IMR-90 (cell line): ENCODE results near the gene TANGO6. TPM values are rescaled to one million over a fixed set of nuclear protein-coding genes. Genes with fewer than 3 reads are reported as not detected.

ENCODE experiments used
- ATAC-seq: fragments of 200-7000 bp; cut with Tn5 transposase; 2 replicates; pipeline ENCODE4 v1.9.1; 2020; ENCODE audit warnings: low read depth, mild to moderate bottlenecking, moderate library complexity
- BruUV-seq: library from RNA; stranded (reverse); fragments of 400-500 nt; replicated peaks from 2 replicates; lab custom pipeline; 2021; lab: Mats Ljungman, UMichigan
- CTCF ChIA-PET: fragments of 300-600 bp; formaldehyde crosslinking; extraction: SDS; loops from one replicate; lab custom pipeline; 2021; ENCODE audit warnings: antibody characterized with exemption; lab: Yijun Ruan, JAX
- POLR2A ChIA-PET: fragments of 300-600 bp; sonication (Branson Sonifier 250); formaldehyde crosslinking; loops from one replicate; lab custom pipeline; 2022; ENCODE audit warnings: antibody characterized with exemption; ENCODE audit not compliant: unreplicated experiment; lab: Charles Lee
- DNase-seq: peaks from one replicate; pipeline ENCODE4 v3.0.0; 2013
- H2AFZ ChIP-seq: replicated peaks from 2 replicates; pipeline ENCODE3; 2013; ENCODE audit warnings: low read length, mild to moderate bottlenecking; ENCODE audit not compliant: poor library complexity
- H2AK5ac ChIP-seq: 2 replicates; pipeline ENCODE4 v1.6.1; 2013; ENCODE audit warnings: low read depth, low read length, inconsistent platforms
- H2AK9ac ChIP-seq: replicated peaks from 2 replicates; pipeline ENCODE3; 2013; ENCODE audit warnings: mild to moderate bottlenecking, low read depth, low read length, moderate library complexity; ENCODE audit not compliant: poor library complexity
- H2BK120ac ChIP-seq: 2 replicates; pipeline ENCODE4 v1.6.1; 2013; ENCODE audit warnings: low read depth, low read length, inconsistent platforms
- H2BK15ac ChIP-seq: 3 replicates; pipeline ENCODE4 v1.6.1; 2013; ENCODE audit warnings: low read depth, low read length, inconsistent platforms
- H2BK20ac ChIP-seq: 2 replicates; pipeline ENCODE4 v1.6.1; 2013; ENCODE audit warnings: low read depth, mild to moderate bottlenecking, inconsistent platforms, low read length, moderate library complexity
- H2BK5ac ChIP-seq: 2 replicates; pipeline ENCODE4 v1.6.1; 2013; ENCODE audit warnings: mild to moderate bottlenecking, low read depth, low read length, inconsistent platforms; ENCODE audit not compliant: poor library complexity, severe bottlenecking
- H3K14ac ChIP-seq: replicated peaks from 2 replicates; pipeline ENCODE4 v1.6.1; 2013; ENCODE audit warnings: low read depth, low read length, inconsistent platforms
- H3K18ac ChIP-seq: 2 replicates; pipeline ENCODE4 v1.6.1; 2013; ENCODE audit warnings: low read depth, low read length, control low read depth
- H3K23ac ChIP-seq: 2 replicates; pipeline ENCODE4 v1.6.1; 2013; ENCODE audit warnings: low read depth, low read length, inconsistent platforms
- H3K27ac ChIP-seq: 2 replicates; pipeline ENCODE4 v1.5.1; 2013; ENCODE audit warnings: mild to moderate bottlenecking, control low read depth, low read length; ENCODE audit not compliant: insufficient read depth
- H3K27me3 ChIP-seq: 2 replicates; pipeline ENCODE4 v1.6.1; 2013; ENCODE audit warnings: low read length; ENCODE audit not compliant: control insufficient read depth, insufficient read depth
- H3K36me3 ChIP-seq: 2 replicates; pipeline ENCODE4 v1.6.1; 2013; ENCODE audit warnings: low read length, mixed read lengths; ENCODE audit not compliant: control insufficient read depth, insufficient read depth
- H3K4ac ChIP-seq: 2 replicates; pipeline ENCODE4 v1.6.1; 2013; ENCODE audit warnings: low read depth, low read length, inconsistent platforms
- H3K4me1 ChIP-seq: 2 replicates; pipeline ENCODE4 v1.6.1; 2013; ENCODE audit warnings: low read length, mixed read lengths; ENCODE audit not compliant: control insufficient read depth, insufficient read depth
- H3K4me2 ChIP-seq: 2 replicates; pipeline ENCODE4 v1.6.1; 2013; ENCODE audit warnings: low read depth, mild to moderate bottlenecking, control low read depth, low read length, moderate library complexity
- H3K4me3 ChIP-seq: 2 replicates; pipeline ENCODE4 v1.5.1; 2013; ENCODE audit warnings: low read depth, mild to moderate bottlenecking, control low read depth, low read length, moderate library complexity; ENCODE audit not compliant: insufficient read depth
- H3K56ac ChIP-seq: 2 replicates; pipeline ENCODE4 v1.6.1; 2013; ENCODE audit warnings: low read length, inconsistent platforms; ENCODE audit not compliant: insufficient read depth; ENCODE audit errors: extremely low read depth
- H3K79me1 ChIP-seq, 2 experiments: 2 replicates each; pipeline ENCODE4 v1.6.1; 2013; ENCODE audit warnings: low read length in 2 of 2, inconsistent platforms in 1 of 2, low read depth in 1 of 2
- H3K9ac ChIP-seq: 2 replicates; pipeline ENCODE4 v1.6.1; 2013; ENCODE audit warnings: low read depth, low read length, control low read depth
- H3K9me1 ChIP-seq: 2 replicates; pipeline ENCODE4 v1.6.1; 2013; ENCODE audit warnings: low read length, inconsistent platforms; ENCODE audit not compliant: insufficient read depth
- H3K9me3 ChIP-seq: 2 replicates; pipeline ENCODE4 v1.6.1; 2013; ENCODE audit warnings: low read length; ENCODE audit not compliant: control insufficient read depth, insufficient read depth
- H4K20me1 ChIP-seq: 2 replicates; pipeline ENCODE4 v1.6.1; 2013; ENCODE audit warnings: low read length, inconsistent platforms; ENCODE audit not compliant: insufficient read depth
- H4K5ac ChIP-seq: 2 replicates; pipeline ENCODE4 v1.6.1; 2013; ENCODE audit warnings: mild to moderate bottlenecking, low read depth, low read length, control low read depth
- H4K8ac ChIP-seq, 2 experiments: 2 replicates each; pipeline ENCODE4 v1.6.1; 2013; ENCODE audit warnings: low read depth in 2 of 2, low read length in 2 of 2, control low read depth in 1 of 2, inconsistent platforms in 1 of 2
- H4K91ac ChIP-seq: 2 replicates; pipeline ENCODE4 v1.6.1; 2013; ENCODE audit warnings: low read depth, low read length, inconsistent platforms; ENCODE audit not compliant: insufficient read depth
- FOS ChIP-seq: fragments of 150-350 bp; IDR thresholded peaks from 2 replicates; pipeline ENCODE4 v1.6.1; 2016; ENCODE audit warnings: low read depth, low read length
- RCOR1 ChIP-seq: IDR thresholded peaks from 2 replicates; pipeline ENCODE4 v1.6.1; 2012; ENCODE audit warnings: mild to moderate bottlenecking, low read length, improper control_type of control experiment; ENCODE audit not compliant: insufficient replicate concordance
- WGBS, 2 experiments: methylation state at CpG; one replicate each; pipeline versions ENCODE4 v1.1.5 to v1.1.7; 2013; ENCODE audit warnings: missing lambda C conversion rate in 2 of 2; ENCODE audit not compliant: insufficient read length in 1 of 2; ENCODE audit errors: extremely low coverage in 2 of 2; 5-methylcytosine and 5-hydroxymethylcytosine counted together
- dilution Hi-C: fragments of 300-500 bp; cut with HindIII; formaldehyde crosslinking; loops from one replicate; pipeline ENCODE4 v1.14.3; 2018; ENCODE audit warnings: low sequenced_read_pairs; ENCODE audit not compliant: unreplicated experiment
- in situ Hi-C: fragments of 300-500 bp; cut with MboI; formaldehyde crosslinking; loops from 3 replicates; pipeline ENCODE4 v1.14.3; 2019; ENCODE audit warnings: low sequenced_read_pairs, inconsistent platforms, mixed read lengths
- intact Hi-C: fragments of 100-400 bp; cut with micrococcal nuclease; formaldehyde crosslinking; loops from 2 replicates; pipeline ENCODE4 v1.10.0; 2022
- polyA plus RNA-seq, 3 experiments: library from polyadenylated mRNA; depleted of rRNA; stranded (reverse); fragments of >200 nt; gene quantifications; 2 replicates each; pipeline ENCODE4 v1.2.3, GENCODE V29; 2012; ENCODE audit warnings: low replicate concordance in 1 of 3
- total RNA-seq: library from RNA; depleted of rRNA; stranded (reverse); fragments of >200 nt; gene quantifications from 2 replicates; pipeline ENCODE4 v1.2.3, GENCODE V29; 2012
- TF ChIP-seq, protein P1 (sequence below): conservative IDR thresholded peaks from 2 replicates; pipeline ENCODE4 v1.5.1; 2012; ENCODE audit warnings: mild to moderate bottlenecking, low read depth, low read length, improper control_type of control experiment

Gene TANGO6
- total and polyA plus RNA-seq, 2 of the 4 experiments (the other 2 are of a cell fraction), result 6.7 to 22.4 TPM

DNA sequence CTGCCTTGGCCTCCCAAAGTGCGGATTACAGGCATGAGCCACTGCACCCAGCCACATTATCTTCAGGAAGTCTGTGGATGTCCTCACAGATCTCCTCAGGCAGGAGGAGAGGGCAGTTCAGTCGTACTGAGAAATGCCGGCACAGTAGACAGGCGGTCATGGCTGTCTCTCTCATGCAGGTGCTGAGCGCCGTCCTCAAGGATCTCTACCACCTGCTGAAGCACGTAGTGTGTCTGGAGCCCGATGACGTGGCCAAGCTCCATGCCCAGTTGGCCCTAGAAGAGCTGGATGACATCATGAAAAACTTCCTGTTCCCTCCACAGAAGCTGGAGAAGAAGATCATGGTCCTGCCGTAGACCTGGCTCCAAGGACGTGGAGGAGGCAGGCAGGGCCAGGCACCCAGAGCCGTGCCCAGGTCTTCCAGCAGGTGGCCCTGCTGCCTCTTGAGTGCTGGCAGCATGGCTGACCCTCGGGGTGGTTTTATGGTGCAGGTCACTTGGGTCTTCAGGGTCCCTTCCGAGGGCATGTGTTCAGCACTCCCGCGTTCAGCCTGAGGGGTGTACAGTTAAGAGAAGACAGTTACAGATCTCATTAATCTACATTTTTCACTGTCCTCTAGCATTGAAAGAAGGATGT is 240.1 kb downstream of the TANGO6 start:
- Histone ChIP-seq H3K79me1 (no peaks in the 10 kb centered on the region), H3K9ac (no peak overlapping the region), H3K4me3 (no peak overlapping the region), H3K27me3 (no peaks in the 10 kb centered on the region), H3K9me1 (peaks cover 10% of the 10 kb centered on the region), H2BK15ac (no peak overlapping the region), H2BK5ac (no peak overlapping the region), H3K4me2 (no peak overlapping the region), H3K23ac (no peak overlapping the region), H2AFZ (peak overlapping the region; percentile 11), H3K4me1 (peaks cover 3% of the 10 kb centered on the region; the same call in 1 of the 2 replicates), H3K36me3 (no peaks in the 10 kb centered on the region), H3K4ac (no peak overlapping the region), H4K5ac (no peak overlapping the region), H4K91ac (no peak overlapping the region), H2BK120ac (no peak overlapping the region), H4K20me1 (no peaks in the 10 kb centered on the region), H3K56ac (no peak overlapping the region), H3K9me3 (no peaks in the 10 kb centered on the region), H2AK5ac (no peak overlapping the region), H3K18ac (no peak overlapping the region), H2AK9ac (peak overlapping the region; percentile 72), H3K27ac (no peak overlapping the region), H4K8ac (no peak overlapping the region), H2BK20ac (no peak overlapping the region), H3K14ac (no peak overlapping the region)
- ChIA-PET POLR2A (no interaction called here), CTCF (no interaction called here)
- TF ChIP-seq RCOR1 (no peak), FOS (no peak)
- TF ChIP-seq, protein P1, sequence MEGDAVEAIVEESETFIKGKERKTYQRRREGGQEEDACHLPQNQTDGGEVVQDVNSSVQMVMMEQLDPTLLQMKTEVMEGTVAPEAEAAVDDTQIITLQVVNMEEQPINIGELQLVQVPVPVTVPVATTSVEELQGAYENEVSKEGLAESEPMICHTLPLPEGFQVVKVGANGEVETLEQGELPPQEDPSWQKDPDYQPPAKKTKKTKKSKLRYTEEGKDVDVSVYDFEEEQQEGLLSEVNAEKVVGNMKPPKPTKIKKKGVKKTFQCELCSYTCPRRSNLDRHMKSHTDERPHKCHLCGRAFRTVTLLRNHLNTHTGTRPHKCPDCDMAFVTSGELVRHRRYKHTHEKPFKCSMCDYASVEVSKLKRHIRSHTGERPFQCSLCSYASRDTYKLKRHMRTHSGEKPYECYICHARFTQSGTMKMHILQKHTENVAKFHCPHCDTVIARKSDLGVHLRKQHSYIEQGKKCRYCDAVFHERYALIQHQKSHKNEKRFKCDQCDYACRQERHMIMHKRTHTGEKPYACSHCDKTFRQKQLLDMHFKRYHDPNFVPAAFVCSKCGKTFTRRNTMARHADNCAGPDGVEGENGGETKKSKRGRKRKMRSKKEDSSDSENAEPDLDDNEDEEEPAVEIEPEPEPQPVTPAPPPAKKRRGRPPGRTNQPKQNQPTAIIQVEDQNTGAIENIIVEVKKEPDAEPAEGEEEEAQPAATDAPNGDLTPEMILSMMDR, result no peak
- intact Hi-C loops (no loop called here), in situ Hi-C loops (no loop called here), dilution Hi-C loops (no loop called here)
- ATAC-seq (no peak), DNase-seq (no peak)
- WGBS, 2 experiments, result 97% methylated on average over 5 of the region's 16 CpGs; no CpG with 5 or more reads in 1 of the 2 experiments
- BruUV-seq, result no TSS peak
